GM12878 (cell line): ENCODE data around the gene CXXC1. TPM values are rescaled to one million over a fixed set of nuclear protein-coding genes. Genes with fewer than 3 reads are reported as not detected.

Source experiments
- ATF7 ChIP-seq: fragments of 450-650 bp; IDR thresholded peaks from 2 replicates; pipeline ENCODE4 v1.6.1; 2016; ENCODE audit warnings: low read depth, mild to moderate bottlenecking
- BACH1 ChIP-seq: fragments of 450-650 bp; IDR thresholded peaks from 2 replicates; pipeline ENCODE4 v1.6.1; 2017; ENCODE audit warnings: mild to moderate bottlenecking, borderline replicate concordance
- BHLHE40 ChIP-seq, 2 experiments: fragments of 450-650 bp in 1 of 2; IDR thresholded peaks; 2 replicates each; pipeline ENCODE4 v1.6.1; 2011 to 2017; ENCODE audit warnings: low read depth in 2 of 2, borderline replicate concordance in 1 of 2, improper control_type of control experiment in 1 of 2, low read length in 1 of 2, mild to moderate bottlenecking in 1 of 2
- CHD2 ChIP-seq: IDR thresholded peaks from 2 replicates; pipeline ENCODE4 v1.6.1; 2011; ENCODE audit warnings: low read depth, low read length, improper control_type of control experiment, borderline replicate concordance
- DPF2 ChIP-seq: fragments of 450-650 bp; IDR thresholded peaks from 2 replicates; pipeline ENCODE4 v1.6.1; 2017; ENCODE audit warnings: mild to moderate bottlenecking
- EGR1 ChIP-seq, 2 experiments: IDR thresholded peaks; 1 replicate in 1 of 2; 2 replicates in 1 of 2; pipeline ENCODE4 v1.6.1; 2011 to 2012; ENCODE audit warnings: low read depth in 2 of 2, low read length in 2 of 2, borderline replicate concordance in 1 of 2, mild to moderate bottlenecking in 1 of 2, moderate library complexity in 1 of 2
- FOS ChIP-seq: IDR thresholded peaks from 3 replicates; pipeline ENCODE4 v1.6.1; 2011; ENCODE audit warnings: borderline replicate concordance; ENCODE audit not compliant: insufficient read length; ENCODE audit errors: extremely low read depth
- GATAD2B ChIP-seq: fragments of 450-650 bp; conservative IDR thresholded peaks from 2 replicates; pipeline ENCODE4 v1.6.1; 2017; ENCODE audit warnings: low read depth, mild to moderate bottlenecking, moderate library complexity
- HCFC1 ChIP-seq: fragments of 150-350 bp; IDR thresholded peaks from 2 replicates; pipeline ENCODE4 v1.6.1; 2014; ENCODE audit warnings: low read length
- HDGF ChIP-seq: fragments of 450-650 bp; IDR thresholded peaks from 2 replicates; pipeline ENCODE4 v1.6.1; 2016; ENCODE audit warnings: antibody characterized with exemption
- HSF1 ChIP-seq: fragments of 150-350 bp; IDR thresholded peaks from 2 replicates; pipeline ENCODE4 v1.6.1; 2014; ENCODE audit warnings: mild to moderate bottlenecking, low read depth, low read length
- IKZF2 ChIP-seq, 2 experiments: fragments of 450-650 bp; IDR thresholded peaks; 2 replicates each; pipeline ENCODE4 v1.6.1; 2017; ENCODE audit warnings: mild to moderate bottlenecking in 2 of 2, moderate library complexity in 2 of 2
- KLF5 ChIP-seq: fragments of 450-650 bp; IDR thresholded peaks from 2 replicates; pipeline ENCODE4 v1.6.1; 2014; ENCODE audit warnings: mild to moderate bottlenecking; ENCODE audit not compliant: partially characterized antibody
- MAX ChIP-seq: IDR thresholded peaks from 2 replicates; pipeline ENCODE4 v1.6.1; 2012; ENCODE audit warnings: low read depth, low read length, improper control_type of control experiment
- MXI1 ChIP-seq: fragments of 150-350 bp; IDR thresholded peaks from 2 replicates; pipeline ENCODE4 v1.6.1; 2011; ENCODE audit warnings: low read depth, mild to moderate bottlenecking, inconsistent platforms, low read length, improper control_type of control experiment
- NBN ChIP-seq: fragments of 450-650 bp; IDR thresholded peaks from 2 replicates; pipeline ENCODE4 v1.6.1; 2016
- NR2C1 ChIP-seq: fragments of 450-650 bp; IDR thresholded peaks from 2 replicates; pipeline ENCODE4 v1.6.1; 2017; ENCODE audit warnings: antibody characterized with exemption, mild to moderate bottlenecking, moderate library complexity
- NR2F1 ChIP-seq: fragments of 450-650 bp; conservative IDR thresholded peaks from 2 replicates; pipeline ENCODE4 v1.6.1; 2017; ENCODE audit warnings: mild to moderate bottlenecking
- PAX8 ChIP-seq: fragments of 450-650 bp; IDR thresholded peaks from 2 replicates; pipeline ENCODE4 v1.6.1; 2017; ENCODE audit warnings: mild to moderate bottlenecking, moderate library complexity
- POLR2AphosphoS5 ChIP-seq: IDR thresholded peaks from 2 replicates; pipeline ENCODE4 v1.6.1; 2011; ENCODE audit warnings: mild to moderate bottlenecking, low read length, inconsistent platforms
- POU2F2 ChIP-seq: IDR thresholded peaks from 3 replicates; pipeline ENCODE4 v1.6.1; 2011; ENCODE audit warnings: low read depth, mild to moderate bottlenecking, low read length, borderline replicate concordance
- RAD51 ChIP-seq: fragments of 450-650 bp; IDR thresholded peaks from 2 replicates; pipeline ENCODE4 v1.6.1; 2016; ENCODE audit warnings: moderate library complexity, mild to moderate bottlenecking, inconsistent platforms
- RCOR1 ChIP-seq: conservative IDR thresholded peaks from 2 replicates; pipeline ENCODE4 v1.6.1; 2012; ENCODE audit warnings: low read depth, low read length, improper control_type of control experiment
- RELB ChIP-seq: fragments of 450-650 bp; IDR thresholded peaks from 2 replicates; pipeline ENCODE4 v1.6.1; 2017; ENCODE audit warnings: low read depth, mild to moderate bottlenecking, moderate library complexity
- SREBF2 ChIP-seq: IDR thresholded peaks from 2 replicates; pipeline ENCODE4 v1.6.1; 2012; ENCODE audit warnings: mild to moderate bottlenecking, low read length
- STAT1 ChIP-seq: fragments of 450-650 bp; conservative IDR thresholded peaks from 2 replicates; pipeline ENCODE4 v1.6.1; 2014; ENCODE audit warnings: antibody characterized with exemption, mild to moderate bottlenecking
- STAT3 ChIP-seq: IDR thresholded peaks from 2 replicates; pipeline ENCODE4 v1.6.1; 2011; ENCODE audit warnings: low read depth, low read length, improper control_type of control experiment
- ZNF207 ChIP-seq: fragments of 450-650 bp; IDR thresholded peaks from 2 replicates; pipeline ENCODE4 v1.6.1; 2014; ENCODE audit warnings: antibody characterized with exemption, mild to moderate bottlenecking, borderline replicate concordance
- ZNF24 ChIP-seq: fragments of 450-650 bp; IDR thresholded peaks from 2 replicates; pipeline ENCODE4 v1.6.1; 2017; ENCODE audit warnings: antibody characterized with exemption, mild to moderate bottlenecking
- ZNF622 ChIP-seq: fragments of 450-650 bp; IDR thresholded peaks from 2 replicates; pipeline ENCODE4 v1.6.1; 2017; ENCODE audit warnings: mild to moderate bottlenecking, inconsistent platforms
- polyA plus RNA-seq, 11 experiments: library from polyadenylated mRNA; depleted of rRNA in 4 of 11; unstranded in 6 of 11; stranded (reverse) in 5 of 11; fragments of >200 nt; fragmentation: Nextera tagmentation in 4 of 11; fragmentation: Illumina TruSeq in 1 of 11; extraction: Ambion mirVana in 4 of 11; extraction: Trizol in 1 of 11; gene quantifications; 1 replicate in 1 of 11; 2 replicates in 10 of 11; pipeline versions ENCODE4 v1.2.1 to v1.2.3, GENCODE V29; 2011 to 2016; ENCODE audit warnings: inconsistent platforms in 2 of 11, missing spikeins in 2 of 11, low read depth in 1 of 11
- total RNA-seq, 4 experiments: library from RNA; depleted of rRNA in 3 of 4; stranded (reverse); fragments of >200 nt in 3 of 4; fragmentation: Illumina TruSeq in 1 of 4; extraction: Trizol in 1 of 4; gene quantifications; 2 replicates each; pipeline versions ENCODE4 v1.2.1 to v1.2.3, GENCODE V29; 2013 to 2021

The CXXC1 gene
- total and polyA plus RNA-seq, 10 of the 15 experiments (the other 5 are each of a cell fraction or from before 2014, with no cell fraction given) = 9.2 to 180 (median 93.8) TPM

- TF ChIP-seq RELB (peak; percentile 65; the same call in 1 of the 2 replicates), EGR1 (IDR thresholded peaks at IDR 0.05; ENCODE audit: borderline replicate concordance in 1 of 2, low read depth in 2 of 2, low read length in 2 of 2) (peak in 1 of 2 experiments; percentile 88; a peak in 2 of 3 replicates), GATAD2B (peak; percentile 86), NR2C1 (peak; percentile 11; the same call in 1 of the 2 replicates), POLR2AphosphoS5 (peak; percentile 51; the same call in 1 of the 2 replicates), CHD2 (peak; percentile 48; the same call in 1 of the 2 replicates), MAX (peak; percentile 38; the same call in 1 of the 2 replicates), FOS (no peak), ZNF622 (no peak), IKZF2 (IDR thresholded peaks at IDR 0.05) (peak; percentile 44 to 69; a peak in 3 of 4 replicates), SREBF2 (no peak), HCFC1 (no peak), HDGF (peak; percentile 89), POU2F2 (peak; percentile 77), MXI1 (peak; percentile 36; the same call in 1 of the 2 replicates), ZNF24 (no peak), PAX8 (no peak), ZNF207 (peak; percentile 74; the same call in 1 of the 2 replicates), KLF5 (peak; percentile 40), RAD51 (no peak), STAT3 (no peak), NR2F1 (peak; percentile 85), NBN (peak; percentile 80), DPF2 (peak; percentile 78), ATF7 (0 out of 2 replicates have a peak, but pooled peaks have one; percentile 15), BHLHE40 (IDR thresholded peaks at IDR 0.05; ENCODE audit: borderline replicate concordance in 1 of 2, low read depth in 2 of 2, low read length in 1 of 2) (peak in 1 of 2 experiments; percentile 69; a peak in 2 of 4 replicates), HSF1 (0 out of 2 replicates have a peak, but pooled peaks have one; percentile 59), BACH1 (peak; percentile 53; the same call in 1 of the 2 replicates), RCOR1 (no peak), STAT1 (0 out of 2 replicates have a peak, but pooled peaks have one; percentile 54)
Observed at GRCh38 chr18:50268022-50268747, 19.3 kb downstream of the CXXC1 start (continued).
